Mesenchymal stem cell (in vitro differentiated cells and primary cell): Measurements from ENCODE around the gene ATF6.
A peak's percentile ranks its signal among the peaks of the same experiment; 100 is the strongest.

ENCODE experiments used
- DNase-seq: peaks from one replicate; pipeline ENCODE4 v3.0.0-alpha.2; 2013
- H2AFZ ChIP-seq: one replicate; pipeline ENCODE4 v1.6.1; 2013; ENCODE audit warnings: low read depth, mild to moderate bottlenecking, control low read depth, inconsistent platforms, low read length, moderate library complexity
- H2AK5ac ChIP-seq: 2 replicates; pipeline ENCODE4 v1.6.1; 2013; ENCODE audit warnings: low read length, moderate library complexity, mild to moderate bottlenecking, inconsistent platforms; ENCODE audit not compliant: severe bottlenecking
- H2BK120ac ChIP-seq: one replicate; pipeline ENCODE4 v1.6.1; 2013; ENCODE audit warnings: low read depth, mild to moderate bottlenecking, inconsistent platforms, low read length, moderate library complexity
- H2BK12ac ChIP-seq, 2 experiments: one replicate each; pipeline ENCODE4 v1.6.1; 2013; ENCODE audit warnings: inconsistent platforms in 2 of 2, low read length in 2 of 2, mild to moderate bottlenecking in 2 of 2, moderate library complexity in 2 of 2, control low read depth in 1 of 2
- H2BK15ac ChIP-seq: one replicate; pipeline ENCODE4 v1.6.1; 2013; ENCODE audit warnings: mild to moderate bottlenecking, low read depth, inconsistent platforms; ENCODE audit not compliant: poor library complexity, severe bottlenecking
- H2BK5ac ChIP-seq: 2 replicates; pipeline ENCODE4 v1.6.1; 2013; ENCODE audit warnings: low read depth, mild to moderate bottlenecking, low read length, control low read depth, inconsistent platforms; ENCODE audit not compliant: poor library complexity, severe bottlenecking
- H3K14ac ChIP-seq, 2 experiments: one replicate each; pipeline ENCODE4 v1.6.1; 2013; ENCODE audit warnings: inconsistent platforms in 2 of 2, low read length in 2 of 2, control low read depth in 1 of 2, mild to moderate bottlenecking in 1 of 2, moderate library complexity in 1 of 2
- H3K18ac ChIP-seq, 2 experiments: one replicate each; pipeline ENCODE4 v1.6.1; 2013; ENCODE audit warnings: inconsistent platforms in 2 of 2, low read length in 2 of 2, control low read depth in 1 of 2, low read depth in 1 of 2, mild to moderate bottlenecking in 1 of 2
- H3K23ac ChIP-seq, 2 experiments: one replicate each; pipeline ENCODE4 v1.6.1; 2013; ENCODE audit warnings: inconsistent platforms in 2 of 2, low read length in 2 of 2, mild to moderate bottlenecking in 2 of 2, moderate library complexity in 2 of 2, control low read depth in 1 of 2
- H3K27ac ChIP-seq: 2 replicates; pipeline ENCODE4 v1.5.1; 2013; ENCODE audit warnings: mild to moderate bottlenecking, moderate library complexity, low read length, control low read depth, inconsistent platforms; ENCODE audit not compliant: poor library complexity, severe bottlenecking
- H3K27me3 ChIP-seq, 2 experiments: 2 replicates each; pipeline versions ENCODE4 v1.6.1 to v1.7.0; 2013; ENCODE audit warnings: low read length in 2 of 2, mild to moderate bottlenecking in 2 of 2, moderate library complexity in 2 of 2, control low read depth in 1 of 2, inconsistent platforms in 1 of 2; ENCODE audit not compliant: control insufficient read depth in 1 of 2, insufficient read depth in 1 of 2
- H3K36me3 ChIP-seq, 2 experiments: 2 replicates each; pipeline versions ENCODE4 v1.6.1 to v1.7.0; 2013; ENCODE audit warnings: low read length in 2 of 2, control low read depth in 1 of 2, inconsistent platforms in 1 of 2, low read depth in 1 of 2, mild to moderate bottlenecking in 1 of 2; ENCODE audit not compliant: insufficient read depth in 2 of 2, control insufficient read depth in 1 of 2
- H3K4ac ChIP-seq, 2 experiments: one replicate each; pipeline ENCODE4 v1.6.1; 2013; ENCODE audit warnings: inconsistent platforms in 2 of 2, low read length in 2 of 2, mild to moderate bottlenecking in 2 of 2, moderate library complexity in 2 of 2, control low read depth in 1 of 2, low read depth in 1 of 2
- H3K4me1 ChIP-seq: 2 replicates; pipeline ENCODE4 v1.6.1; 2013; ENCODE audit warnings: low read depth, low read length, control low read depth; ENCODE audit not compliant: control insufficient read depth, insufficient read depth
- H3K4me2 ChIP-seq: 2 replicates; pipeline ENCODE4 v1.6.1; 2013; ENCODE audit warnings: low read length, mild to moderate bottlenecking, inconsistent platforms; ENCODE audit not compliant: poor library complexity, severe bottlenecking
- H3K4me3 ChIP-seq, 2 experiments: 2 replicates each; pipeline versions ENCODE4 v1.5.1 to v1.7.0; 2013; ENCODE audit warnings: low read length in 2 of 2, mild to moderate bottlenecking in 2 of 2, control low read depth in 1 of 2, low read depth in 1 of 2; ENCODE audit not compliant: insufficient read depth in 1 of 2
- H3K79me1 ChIP-seq: replicated peaks from 2 replicates; pipeline ENCODE4 v1.6.1; 2013; ENCODE audit warnings: mild to moderate bottlenecking, control low read depth, low read length, inconsistent platforms; ENCODE audit not compliant: poor library complexity, severe bottlenecking
- H3K9ac ChIP-seq: 2 replicates; pipeline ENCODE4 v1.7.0; 2013; ENCODE audit warnings: mild to moderate bottlenecking, low read length, moderate library complexity
- H3K9me3 ChIP-seq: 2 replicates; pipeline ENCODE4 v1.7.0; 2013; ENCODE audit warnings: mild to moderate bottlenecking, low read length; ENCODE audit not compliant: control insufficient read depth
- H4K8ac ChIP-seq: one replicate; pipeline ENCODE4 v1.6.1; 2013; ENCODE audit warnings: inconsistent platforms, mild to moderate bottlenecking, low read length, moderate library complexity
- H4K91ac ChIP-seq: one replicate; pipeline ENCODE4 v1.6.1; 2013; ENCODE audit warnings: mild to moderate bottlenecking, low read length, inconsistent platforms
- WGBS: methylation state at CpG from one replicate; pipeline ENCODE4 v1.1.7; 2013; ENCODE audit warnings: mixed read lengths; 5-methylcytosine and 5-hydroxymethylcytosine counted together

Gene ATF6

GRCh38 chr1:161720956-161721737, 45.0 kb upstream of the ATF6 start, which contains the start of gene FCRLB:
TSS of gene FCRLB (plus strand) at chr1:161721544. CDS start at chr1:161722673, 1,129 bp downstream.
- Histone ChIP-seq H3K4me2 (no peak within 1 kb of the TSS), H2BK120ac (no peak within 1 kb of the TSS)
- 56% methylated on average over 3 of the region's 4 CpGs for WGBS

GRCh38 chr1:161721738-161722343, 44.3 kb upstream of the ATF6 start:
- H3K4me2 ChIP-seq, result no peak overlapping the region
- no peak overlapping the region for H4K91ac ChIP-seq
- no peak overlapping the region for H2AFZ ChIP-seq
- DNase-seq, result peak; percentile 90
- peaks cover 8% of the 10 kb centered on the region for H3K4me1 ChIP-seq
- no peak overlapping the region for H3K27ac ChIP-seq
- H3K27me3 ChIP-seq, result peaks cover 0 to 42% of the 10 kb centered on the region in 2 experiments
- no peaks in the 10 kb centered on the region for H3K9me3 ChIP-seq
- H3K23ac ChIP-seq, result no peak overlapping the region
- H3K18ac ChIP-seq, result peak overlapping the region; percentile 33 to 58
- no peak overlapping the region for H2AK5ac ChIP-seq
- peak overlapping the region in 1 of 2 experiments; percentile 26 for H3K14ac ChIP-seq
- H3K4me3 ChIP-seq, result no peak overlapping the region
- no peak overlapping the region for H3K4ac ChIP-seq
- no peak overlapping the region for H4K8ac ChIP-seq
- no peaks in the 10 kb centered on the region for H3K79me1 ChIP-seq
- no peak overlapping the region for H2BK15ac ChIP-seq
- peak overlapping the region; percentile 17 for H3K9ac ChIP-seq
- WGBS, result 19% methylated on average over 8 of the region's 8 CpGs
- H3K36me3 ChIP-seq, result no peaks in the 10 kb centered on the region
- H2BK12ac ChIP-seq, result peak overlapping the region in 1 of 2 experiments; percentile 62
- H2BK120ac ChIP-seq, result no peak overlapping the region
- H2BK5ac ChIP-seq, result no peak overlapping the region

More at GRCh38 chr1:161720956-161721737, 45.0 kb upstream of the ATF6 start, which contains the start of gene FCRLB:
- Histone ChIP-seq H3K9me3 (no peaks in the 10 kb centered on the region), H3K36me3 (no peaks in the 10 kb centered on the region), H3K79me1 (no peaks in the 10 kb centered on the region), H2AFZ (no peak within 1 kb of the TSS), H4K8ac (no peak within 1 kb of the TSS), H3K14ac (peak within 1 kb of the TSS in 1 of 2 experiments; percentile 72), H2AK5ac (no peak within 1 kb of the TSS), H3K27ac (no peak within 1 kb of the TSS), H3K4me3 (no peak within 1 kb of the TSS), H2BK12ac (peak within 1 kb of the TSS; percentile 62 to 90), H4K91ac (peak within 1 kb of the TSS; percentile 56), H3K27me3 (peaks cover 0 to 49% of the 10 kb centered on the region in 2 experiments), H2BK15ac (no peak within 1 kb of the TSS), H3K18ac (peak within 1 kb of the TSS; percentile 33 to 79), H2BK5ac (no peak within 1 kb of the TSS), H3K4ac (no peak within 1 kb of the TSS), H3K4me1 (peaks cover 4% of the 10 kb centered on the region), H3K9ac (peak within 1 kb of the TSS; percentile 17), H3K23ac (no peak within 1 kb of the TSS)
- DNase-seq, result no peak

- no peak overlapping the region for H3K27ac ChIP-seq
- H2BK5ac ChIP-seq, result no peak overlapping the region
- DNase-seq, result no peak
- no peak overlapping the region for H2AK5ac ChIP-seq
- H3K4me2 ChIP-seq, result no peak overlapping the region
- peaks cover 0 to 41% of the 10 kb centered on the region in 2 experiments for H3K27me3 ChIP-seq
- peak overlapping the region; percentile 56 for H4K91ac ChIP-seq
- WGBS, result 100% methylated on average over 1 of the region's 1 CpG
- peak overlapping the region in 1 of 2 experiments; percentile 50 for H3K14ac ChIP-seq
- no peaks in the 10 kb centered on the region for H3K9me3 ChIP-seq
- no peak overlapping the region for H2BK15ac ChIP-seq
- H3K18ac ChIP-seq, result peak overlapping the region in 1 of 2 experiments; percentile 58
- no peak overlapping the region for H3K4ac ChIP-seq
- no peak overlapping the region for H3K9ac ChIP-seq
- peak overlapping the region; percentile 1 to 62 for H2BK12ac ChIP-seq
- H3K4me3 ChIP-seq, result no peak overlapping the region
- no peak overlapping the region for H3K23ac ChIP-seq
- no peaks in the 10 kb centered on the region for H3K36me3 ChIP-seq
- H4K8ac ChIP-seq, result no peak overlapping the region
- no peak overlapping the region for H2AFZ ChIP-seq
- no peak overlapping the region for H2BK120ac ChIP-seq
- no peaks in the 10 kb centered on the region for H3K79me1 ChIP-seq
- H3K4me1 ChIP-seq, result peaks cover 12% of the 10 kb centered on the region
Observed at GRCh38 chr1:161722406-161722805, 43.7 kb upstream of the ATF6 start.

GRCh38 chr1:161723459-161724141, 42.5 kb upstream of the ATF6 start:
- no peak overlapping the region for H3K27ac ChIP-seq
- no peak overlapping the region for H4K91ac ChIP-seq
- H3K79me1 ChIP-seq, result no peaks in the 10 kb centered on the region
- no peak overlapping the region for H2BK12ac ChIP-seq
- H3K4me2 ChIP-seq, result no peak overlapping the region
- H3K23ac ChIP-seq, result no peak overlapping the region
- WGBS, result 99% methylated on average over 8 of the region's 8 CpGs
- H3K4me1 ChIP-seq, result peaks cover 13% of the 10 kb centered on the region
- no peaks in the 10 kb centered on the region for H3K9me3 ChIP-seq
- no peak overlapping the region for H2AK5ac ChIP-seq
- H3K4ac ChIP-seq, result peak overlapping the region in 1 of 2 experiments; percentile 14
- H3K18ac ChIP-seq, result no peak overlapping the region
- no peak overlapping the region for H3K9ac ChIP-seq
- H2AFZ ChIP-seq, result no peak overlapping the region
- no peak for DNase-seq
- H2BK120ac ChIP-seq, result no peak overlapping the region
- H3K4me3 ChIP-seq, result no peak overlapping the region
- H4K8ac ChIP-seq, result no peak overlapping the region
- H2BK5ac ChIP-seq, result no peak overlapping the region
- no peak overlapping the region for H3K14ac ChIP-seq
- H2BK15ac ChIP-seq, result no peak overlapping the region
- peaks cover 0 to 37% of the 10 kb centered on the region in 2 experiments for H3K27me3 ChIP-seq
- H3K36me3 ChIP-seq, result no peaks in the 10 kb centered on the region
